ENCODE measurements around the gene RBM47.

DNA sequence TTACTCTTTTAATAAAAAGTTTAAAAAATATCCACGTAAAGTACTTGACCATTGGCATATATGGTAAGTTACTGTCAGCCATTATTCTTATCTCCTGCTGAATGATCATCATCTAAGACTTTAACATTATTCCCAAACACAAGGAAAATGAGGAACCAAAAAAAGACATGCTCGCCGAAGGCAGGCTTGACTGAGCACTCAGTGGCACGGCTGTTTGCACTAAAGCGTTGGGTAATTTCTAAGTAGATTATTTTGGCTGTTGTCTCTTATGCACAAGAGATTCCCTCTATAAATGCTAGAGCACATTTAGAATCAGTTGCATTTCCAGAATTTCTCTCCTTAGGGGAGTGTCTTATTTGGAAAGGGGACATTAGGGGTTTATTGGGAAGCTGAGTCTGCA is 211.7 kb downstream of the RBM47 start:
- no peak for TF ChIP-seq POLR2A (IDR thresholded peaks at IDR 0.05)
- TF ChIP-seq, protein P1, sequence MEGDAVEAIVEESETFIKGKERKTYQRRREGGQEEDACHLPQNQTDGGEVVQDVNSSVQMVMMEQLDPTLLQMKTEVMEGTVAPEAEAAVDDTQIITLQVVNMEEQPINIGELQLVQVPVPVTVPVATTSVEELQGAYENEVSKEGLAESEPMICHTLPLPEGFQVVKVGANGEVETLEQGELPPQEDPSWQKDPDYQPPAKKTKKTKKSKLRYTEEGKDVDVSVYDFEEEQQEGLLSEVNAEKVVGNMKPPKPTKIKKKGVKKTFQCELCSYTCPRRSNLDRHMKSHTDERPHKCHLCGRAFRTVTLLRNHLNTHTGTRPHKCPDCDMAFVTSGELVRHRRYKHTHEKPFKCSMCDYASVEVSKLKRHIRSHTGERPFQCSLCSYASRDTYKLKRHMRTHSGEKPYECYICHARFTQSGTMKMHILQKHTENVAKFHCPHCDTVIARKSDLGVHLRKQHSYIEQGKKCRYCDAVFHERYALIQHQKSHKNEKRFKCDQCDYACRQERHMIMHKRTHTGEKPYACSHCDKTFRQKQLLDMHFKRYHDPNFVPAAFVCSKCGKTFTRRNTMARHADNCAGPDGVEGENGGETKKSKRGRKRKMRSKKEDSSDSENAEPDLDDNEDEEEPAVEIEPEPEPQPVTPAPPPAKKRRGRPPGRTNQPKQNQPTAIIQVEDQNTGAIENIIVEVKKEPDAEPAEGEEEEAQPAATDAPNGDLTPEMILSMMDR (IDR thresholded peaks at IDR 0.05) = no peak
